Endothelial cell of umbilical vein (primary cell): Measurements from ENCODE around the gene CHMP5.

ENCODE experiments used
- CTCF ChIP-seq, 2 donors: IDR thresholded peaks; 1 replicate in 1 of 2; 2 replicates in 1 of 2; pipeline ENCODE4 v1.5.1; 2011; ENCODE audit warnings: low read length in 2 of 2, mild to moderate bottlenecking in 2 of 2, moderate library complexity in 2 of 2, control low read depth in 1 of 2, inconsistent platforms in 1 of 2, low read depth in 1 of 2; ENCODE audit not compliant: insufficient read depth in 1 of 2; ENCODE audit errors: extremely low read depth in 1 of 2
- EZH2 ChIP-seq: IDR thresholded peaks from 2 replicates; pipeline ENCODE4 v1.6.1; 2012; ENCODE audit warnings: borderline replicate concordance, low read depth, mild to moderate bottlenecking, moderate library complexity, low read length, inconsistent platforms; ENCODE audit not compliant: severe bottlenecking
- GATA2 ChIP-seq: IDR thresholded peaks from 2 replicates; pipeline ENCODE4 v1.7.0; 2011; ENCODE audit warnings: low read depth, mild to moderate bottlenecking, moderate library complexity, mixed read lengths, low read length; ENCODE audit not compliant: insufficient read length, insufficient read depth
- JUN ChIP-seq: IDR thresholded peaks from 2 replicates; pipeline ENCODE4 v1.6.1; 2011; ENCODE audit warnings: borderline replicate concordance, low read depth; ENCODE audit not compliant: insufficient read length, insufficient read depth
- MAX ChIP-seq: IDR thresholded peaks from 2 replicates; pipeline ENCODE4 v1.6.1; 2011; ENCODE audit not compliant: insufficient read depth, insufficient read length
- MYC ChIP-seq: IDR thresholded peaks from one replicate; pipeline ENCODE4 v1.6.1; 2011; ENCODE audit warnings: mild to moderate bottlenecking, low read depth, low read length
- POLR2A ChIP-seq: IDR thresholded peaks from 2 replicates; pipeline ENCODE4 v1.6.1; 2012; ENCODE audit warnings: low read depth, mild to moderate bottlenecking, control low read depth, low read length
- POLR2AphosphoS5 ChIP-seq: IDR thresholded peaks from 2 replicates; pipeline ENCODE4 v1.6.1; 2012; ENCODE audit warnings: low read depth, mild to moderate bottlenecking, control low read depth, low read length, moderate library complexity; ENCODE audit not compliant: insufficient read depth

- TF ChIP-seq POLR2A, result no peak
- no peak for TF ChIP-seq CTCF (IDR thresholded peaks at IDR 0.05; ENCODE audit: extremely low read depth in 1 of 2, insufficient read depth in 1 of 2, low read depth in 1 of 2, low read length in 2 of 2)
- no peak for TF ChIP-seq GATA2
- TF ChIP-seq JUN, result no peak
- TF ChIP-seq POLR2AphosphoS5, result no peak
- no peak for TF ChIP-seq EZH2
- TF ChIP-seq MYC, result no peak
- TF ChIP-seq MAX, result no peak
Measured at GRCh38 chr9:33288828-33289483, 24.1 kb downstream of the CHMP5 start.
